IPS DF 19.7 (cell line): ENCODE data around the gene NPL.

ENCODE experiments used
- DNase-seq: peaks from one replicate; pipeline ENCODE4 v3.0.0-alpha.2; 2013; ENCODE audit warnings: low read depth, low spot score

The NPL gene

GRCh38 chr1:182789138-182790076 lies at the start of gene NPL:
Gene NPL, plus strand, starts transcription at chr1:182789773. Its CDS starts 4,599 bp downstream, at chr1:182794372.
- DNase-seq: no peak

GRCh38 chr1:182740120-182740519 lies 49.5 kb upstream of the NPL start:
- DNase-seq: no peak

- no peak for DNase-seq
Observed at GRCh38 chr1:182742780-182743179, 46.8 kb upstream of the NPL start.

- DNase-seq: no peak
Observed at GRCh38 chr1:182752077-182752988, 37.2 kb upstream of the NPL start.

- no peak for DNase-seq
Observed at GRCh38 chr1:182754087-182754486, 35.5 kb upstream of the NPL start.

GRCh38 chr1:182754543-182755314 lies 34.8 kb upstream of the NPL start:
- no peak for DNase-seq

GRCh38 chr1:182755632-182756031 lies 33.9 kb upstream of the NPL start:
- DNase-seq: no peak

GRCh38 chr1:182756423-182756822 lies 33.1 kb upstream of the NPL start:
- no peak for DNase-seq

- DNase-seq: no peak
Observed at GRCh38 chr1:182761396-182762395, 27.9 kb upstream of the NPL start.

GRCh38 chr1:182762536-182762935 lies 27.0 kb upstream of the NPL start:
- DNase-seq: no peak

GRCh38 chr1:182764029-182764727 lies 25.4 kb upstream of the NPL start:
- DNase-seq: no peak

GRCh38 chr1:182765391-182765790 lies 24.2 kb upstream of the NPL start:
- DNase-seq: no peak

GRCh38 chr1:182766050-182766449 lies 23.5 kb upstream of the NPL start:
- no peak for DNase-seq

GRCh38 chr1:182766881-182767645 lies 22.5 kb upstream of the NPL start:
- no peak for DNase-seq

- no peak for DNase-seq
Observed at GRCh38 chr1:182768963-182769362, 20.6 kb upstream of the NPL start.

GRCh38 chr1:182770232-182770631 lies 19.3 kb upstream of the NPL start:
- no peak for DNase-seq

- DNase-seq: no peak
Observed at GRCh38 chr1:182771187-182771984, 18.2 kb upstream of the NPL start.

GRCh38 chr1:182777386-182777785 lies 12.2 kb upstream of the NPL start:
- DNase-seq: no peak
